ENCODE measurements around the gene PLEKHG4B. TPM values are rescaled to one million over a fixed set of nuclear protein-coding genes. Genes with fewer than 3 reads are reported as not detected.

Gene PLEKHG4B
- total RNA-seq, 3 donors from 2014 or later = 0.03 to 0.37 (median 0.05) TPM

GRCh38 chr5:126806-127205, 34.8 kb downstream of the PLEKHG4B start:
- Mint-ChIP-seq H3K9me3 (peaks cover 18% of the 10 kb centered on the region), H3K27me3 (ENCODE audit: low read depth) (peaks cover 31% of the 10 kb centered on the region), H3K4me3 (no peak overlapping the region), H3K36me3 (ENCODE audit: insufficient read depth) (no peaks in the 10 kb centered on the region), H3K4me1 (ENCODE audit: low read depth) (no peaks in the 10 kb centered on the region)
- no peak for DNase-seq
- ATAC-seq = no peak

- H3K9me3 Mint-ChIP-seq = peaks cover 15% of the 10 kb centered on the region
- H3K27me3 Mint-ChIP-seq (ENCODE audit: low read depth) = peaks cover 33% of the 10 kb centered on the region
- DNase-seq = no peak
- no peaks in the 10 kb centered on the region for H3K4me1 Mint-ChIP-seq (ENCODE audit: low read depth)
- ATAC-seq = no peak
- H3K4me3 Mint-ChIP-seq = no peak overlapping the region
- H3K36me3 Mint-ChIP-seq (ENCODE audit: insufficient read depth) = no peaks in the 10 kb centered on the region
Measured at GRCh38 chr5:127886-128285, 35.9 kb downstream of the PLEKHG4B start.

- Mint-ChIP-seq H3K9me3 (peaks cover 15% of the 10 kb centered on the region), H3K36me3 (ENCODE audit: insufficient read depth) (no peaks in the 10 kb centered on the region), H3K27me3 (ENCODE audit: low read depth) (peaks cover 32% of the 10 kb centered on the region), H3K4me1 (ENCODE audit: low read depth) (no peaks in the 10 kb centered on the region), H3K4me3 (no peak overlapping the region)
- ATAC-seq (no peak), DNase-seq (no peak)
Measured at GRCh38 chr5:128446-128845, 36.5 kb downstream of the PLEKHG4B start.

- Mint-ChIP-seq H3K9me3 (peaks cover 11% of the 10 kb centered on the region), H3K27me3 (ENCODE audit: low read depth) (peaks cover 32% of the 10 kb centered on the region), H3K4me3 (no peak overlapping the region), H3K36me3 (ENCODE audit: insufficient read depth) (no peaks in the 10 kb centered on the region), H3K4me1 (ENCODE audit: low read depth) (no peaks in the 10 kb centered on the region)
- no peak for DNase-seq
- no peak for ATAC-seq
Measured at GRCh38 chr5:129148-129547, 37.2 kb downstream of the PLEKHG4B start.

- Mint-ChIP-seq H3K9me3 (peaks cover 11% of the 10 kb centered on the region), H3K4me1 (ENCODE audit: low read depth) (no peaks in the 10 kb centered on the region), H3K36me3 (ENCODE audit: insufficient read depth) (no peaks in the 10 kb centered on the region), H3K4me3 (no peak overlapping the region), H3K27me3 (ENCODE audit: low read depth) (peaks cover 27% of the 10 kb centered on the region)
- ATAC-seq (no peak), DNase-seq (no peak)
Measured at GRCh38 chr5:129820-130219, 37.9 kb downstream of the PLEKHG4B start.

GRCh38 chr5:130601-131131, 38.7 kb downstream of the PLEKHG4B start:
- no peaks in the 10 kb centered on the region for H3K36me3 Mint-ChIP-seq (ENCODE audit: insufficient read depth)
- no peak for ATAC-seq
- H3K4me1 Mint-ChIP-seq (ENCODE audit: low read depth) = no peaks in the 10 kb centered on the region
- H3K27me3 Mint-ChIP-seq (ENCODE audit: low read depth) = peaks cover 26% of the 10 kb centered on the region
- DNase-seq = no peak
- H3K9me3 Mint-ChIP-seq = peaks cover 11% of the 10 kb centered on the region
- no peak overlapping the region for H3K4me3 Mint-ChIP-seq

- DNase-seq (no peak), ATAC-seq (no peak)
- H3K9me3 Mint-ChIP-seq = no peaks in the 10 kb centered on the region
- H3K4me3 Mint-ChIP-seq = no peak overlapping the region
- peaks cover 3% of the 10 kb centered on the region for H3K27me3 Mint-ChIP-seq (ENCODE audit: low read depth)
- no peaks in the 10 kb centered on the region for H3K36me3 Mint-ChIP-seq (ENCODE audit: insufficient read depth)
- no peaks in the 10 kb centered on the region for H3K4me1 Mint-ChIP-seq (ENCODE audit: low read depth)
Measured at GRCh38 chr5:136901-137300, 44.9 kb downstream of the PLEKHG4B start.

- Mint-ChIP-seq H3K9me3 (no peaks in the 10 kb centered on the region), H3K4me3 (no peak overlapping the region)
- no peak for ATAC-seq
Measured at GRCh38 chr5:137741-138140, 45.8 kb downstream of the PLEKHG4B start.

GRCh38 chr5:138936-139335, 47.0 kb downstream of the PLEKHG4B start:
- DNase-seq (no peak), ATAC-seq (no peak)
- H3K4me3 Mint-ChIP-seq = no peak overlapping the region
- H3K27me3 Mint-ChIP-seq (ENCODE audit: low read depth) = peaks cover 5% of the 10 kb centered on the region
- H3K9me3 Mint-ChIP-seq = no peaks in the 10 kb centered on the region
- no peaks in the 10 kb centered on the region for H3K36me3 Mint-ChIP-seq (ENCODE audit: insufficient read depth)
- H3K4me1 Mint-ChIP-seq (ENCODE audit: low read depth) = no peaks in the 10 kb centered on the region

More at GRCh38 chr5:137741-138140, 45.8 kb downstream of the PLEKHG4B start:
- Mint-ChIP-seq H3K4me1 (ENCODE audit: low read depth) (no peaks in the 10 kb centered on the region), H3K36me3 (ENCODE audit: insufficient read depth) (no peaks in the 10 kb centered on the region), H3K27me3 (ENCODE audit: low read depth) (peaks cover 5% of the 10 kb centered on the region)
- DNase-seq = no peak

- H3K9me3 Mint-ChIP-seq = no peaks in the 10 kb centered on the region
- no peak for ATAC-seq
- H3K4me3 Mint-ChIP-seq = no peak overlapping the region
- no peaks in the 10 kb centered on the region for H3K4me1 Mint-ChIP-seq (ENCODE audit: low read depth)
- DNase-seq = no peak
- H3K36me3 Mint-ChIP-seq (ENCODE audit: insufficient read depth) = no peaks in the 10 kb centered on the region
- peaks cover 7% of the 10 kb centered on the region for H3K27me3 Mint-ChIP-seq (ENCODE audit: low read depth)
Measured at GRCh38 chr5:139579-140442, 47.8 kb downstream of the PLEKHG4B start.

- no peak for DNase-seq
- Mint-ChIP-seq H3K27me3 (ENCODE audit: low read depth) (peaks cover 7% of the 10 kb centered on the region), H3K9me3 (no peaks in the 10 kb centered on the region), H3K4me1 (ENCODE audit: low read depth) (no peaks in the 10 kb centered on the region), H3K36me3 (ENCODE audit: insufficient read depth) (no peaks in the 10 kb centered on the region), H3K4me3 (no peak overlapping the region)
- no peak for ATAC-seq
Measured at GRCh38 chr5:140443-140829, 48.5 kb downstream of the PLEKHG4B start.

- ATAC-seq (no peak), DNase-seq (no peak)
- no peaks in the 10 kb centered on the region for H3K9me3 Mint-ChIP-seq
- H3K27me3 Mint-ChIP-seq (ENCODE audit: low read depth) = peaks cover 7% of the 10 kb centered on the region
- H3K4me3 Mint-ChIP-seq = no peak overlapping the region
- H3K4me1 Mint-ChIP-seq (ENCODE audit: low read depth) = no peaks in the 10 kb centered on the region
- H3K36me3 Mint-ChIP-seq (ENCODE audit: insufficient read depth) = no peaks in the 10 kb centered on the region
Measured at GRCh38 chr5:141211-141610, 49.2 kb downstream of the PLEKHG4B start.

GRCh38 chr5:141761-142160, 49.8 kb downstream of the PLEKHG4B start:
- peaks cover 7% of the 10 kb centered on the region for H3K27me3 Mint-ChIP-seq (ENCODE audit: low read depth)
- ATAC-seq (no peak), DNase-seq (no peak)
- H3K36me3 Mint-ChIP-seq (ENCODE audit: insufficient read depth) = no peaks in the 10 kb centered on the region
- no peaks in the 10 kb centered on the region for H3K4me1 Mint-ChIP-seq (ENCODE audit: low read depth)
- H3K9me3 Mint-ChIP-seq = peaks cover under 1% of the 10 kb centered on the region
- H3K4me3 Mint-ChIP-seq = no peak overlapping the region

- Mint-ChIP-seq H3K9me3 (peaks cover 7% of the 10 kb centered on the region), H3K27me3 (ENCODE audit: low read depth) (peaks cover 7% of the 10 kb centered on the region), H3K4me3 (no peak overlapping the region), H3K4me1 (ENCODE audit: low read depth) (no peaks in the 10 kb centered on the region), H3K36me3 (ENCODE audit: insufficient read depth) (no peaks in the 10 kb centered on the region)
- no peak for DNase-seq
- no peak for ATAC-seq
Measured at GRCh38 chr5:142246-142810, 50.4 kb downstream of the PLEKHG4B start.

GRCh38 chr5:143041-143440, 51.1 kb downstream of the PLEKHG4B start:
- Mint-ChIP-seq H3K36me3 (ENCODE audit: insufficient read depth) (no peaks in the 10 kb centered on the region), H3K27me3 (ENCODE audit: low read depth) (peaks cover 10% of the 10 kb centered on the region), H3K4me3 (no peak overlapping the region), H3K4me1 (ENCODE audit: low read depth) (no peaks in the 10 kb centered on the region), H3K9me3 (peaks cover 14% of the 10 kb centered on the region)
- no peak for ATAC-seq
- no peak for DNase-seq

Measured in activated T-cell treated with anti-CD3 and anti-CD28 coated beads, Interleukin-2, amount 50 U/mL, for 4 hours (primary cell).